OCI-LY1 (cell line): ENCODE measurements around the gene DNAH9.

Experiments used
- CTCF ChIP-seq: fragments of 200-600 bp; sonication (generic), shearing (Covaris generic); IDR thresholded peaks from 2 replicates; pipeline ENCODE4 v1.5.1; 2017; ENCODE audit warnings: mild to moderate bottlenecking, antibody characterized with exemption, low read length, moderate library complexity, mixed read lengths
- EZH2 ChIP-seq: fragments of 200-600 bp; sonication (generic), shearing (Covaris generic); IDR thresholded peaks from 2 replicates; pipeline ENCODE4 v1.8.0; 2017; ENCODE audit warnings: borderline replicate concordance, mixed run types, mild to moderate bottlenecking, antibody characterized with exemption, low read length, moderate library complexity, mixed read lengths

DNA sequence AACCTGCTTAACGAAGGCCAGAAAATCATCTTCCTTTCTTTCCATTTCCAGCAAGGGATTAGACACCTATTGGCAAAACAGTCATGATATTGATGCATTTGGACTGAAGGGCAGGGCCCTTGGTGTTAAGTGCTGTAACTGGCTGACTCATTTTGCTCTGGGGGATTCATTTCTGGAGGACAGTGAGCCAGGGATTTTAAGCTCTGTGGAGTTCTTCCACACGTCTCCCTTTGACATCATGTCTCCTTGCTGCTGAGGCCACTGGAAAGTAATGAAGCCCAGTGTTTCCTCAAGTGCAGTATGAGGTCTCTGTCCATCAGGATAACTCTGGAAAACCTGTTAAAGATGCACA is 42.2 kb downstream of the DNAH9 start:
- TF ChIP-seq CTCF = no peak
- no peak for TF ChIP-seq EZH2
